ENCODE measurements around the gene HRC. TPM values are rescaled to one million over a fixed set of nuclear protein-coding genes. Genes with fewer than 3 reads are reported as not detected.

The HRC gene
- total RNA-seq, 1 experiment from 2014 or later, result not detected

- in situ Hi-C loops (cut with HindIII; ENCODE audit: low pct_unique_long_range_greater_than_20kb, low sequenced_read_pairs), result no loop called here
- DNase-seq (ENCODE audit: low read depth), result no peak
Measured at GRCh38 chr19:49104229-49104864, 50.8 kb downstream of the HRC start.

- no peak for DNase-seq (ENCODE audit: low read depth)
- in situ Hi-C loops (cut with HindIII; ENCODE audit: low pct_unique_long_range_greater_than_20kb, low sequenced_read_pairs), result no loop called here
Measured at GRCh38 chr19:49103331-49104085, 51.7 kb downstream of the HRC start.

GRCh38 chr19:49102303-49102702, 52.9 kb downstream of the HRC start:
- DNase-seq (ENCODE audit: low read depth), result no peak
- in situ Hi-C loops (cut with HindIII; ENCODE audit: low pct_unique_long_range_greater_than_20kb, low sequenced_read_pairs), result no loop called here

Other genes starting within 250 kb of the HRC start
- 1.6 and 4.4 TPM in 2 replicates for gene DHDH, start 221.7 kb downstream of the HRC start, total RNA-seq (2014; rRNA removed; shearing (Covaris generic); ENCODE audit: low replicate concordance)
- 188 and 220 TPM in 2 replicates for gene BAX, start 200.5 kb downstream of the HRC start, total RNA-seq (2014; rRNA removed; shearing (Covaris generic); ENCODE audit: low replicate concordance)
- gene FTL, start 190.1 kb downstream of the HRC start, total RNA-seq (2014; rRNA removed; shearing (Covaris generic); ENCODE audit: low replicate concordance), result 13,494 and 14,762 TPM in 2 replicates
- 31.3 and 32.3 TPM in 2 replicates for gene GYS1, start 162.1 kb downstream of the HRC start, total RNA-seq (2014; rRNA removed; shearing (Covaris generic); ENCODE audit: low replicate concordance)
- gene RUVBL2, start 161.5 kb downstream of the HRC start, total RNA-seq (2014; rRNA removed; shearing (Covaris generic); ENCODE audit: low replicate concordance), result 493 and 608 TPM in 2 replicates
- gene LHB, start 138.3 kb downstream of the HRC start, total RNA-seq (2014; rRNA removed; shearing (Covaris generic); ENCODE audit: low replicate concordance), result not detected in 2 replicates
- not detected in 2 replicates for gene CGB3, start 131.1 kb downstream of the HRC start, total RNA-seq (2014; rRNA removed; shearing (Covaris generic); ENCODE audit: low replicate concordance)
- 3.7 TPM in 1 of 2 replicates, not detected in the other for gene CGB2, start 123.5 kb downstream of the HRC start, total RNA-seq (2014; rRNA removed; shearing (Covaris generic); ENCODE audit: low replicate concordance)
- gene CGB1, start 118.5 kb downstream of the HRC start, total RNA-seq (2014; rRNA removed; shearing (Covaris generic); ENCODE audit: low replicate concordance), result not detected in 2 replicates
- gene CGB5, start 111.5 kb downstream of the HRC start, total RNA-seq (2014; rRNA removed; shearing (Covaris generic); ENCODE audit: low replicate concordance), result not detected in 2 replicates
- 1.7 TPM in 1 of 2 replicates, not detected in the other for gene CGB8, start 106.3 kb downstream of the HRC start, total RNA-seq (2014; rRNA removed; shearing (Covaris generic); ENCODE audit: low replicate concordance)
- gene CGB7, start 97.6 kb downstream of the HRC start, total RNA-seq (2014; rRNA removed; shearing (Covaris generic); ENCODE audit: low replicate concordance), result 1.7 and 4.1 TPM in 2 replicates
- gene NTF4, start 90.6 kb downstream of the HRC start, total RNA-seq (2014; rRNA removed; shearing (Covaris generic); ENCODE audit: low replicate concordance), result 4.0 TPM in 1 of 2 replicates, not detected in the other
- gene KCNA7, start 82.7 kb downstream of the HRC start, total RNA-seq (2014; rRNA removed; shearing (Covaris generic); ENCODE audit: low replicate concordance), result not detected in 2 replicates
- 137 and 175 TPM in 2 replicates for gene SNRNP70, start 69.9 kb downstream of the HRC start, total RNA-seq (2014; rRNA removed; shearing (Covaris generic); ENCODE audit: low replicate concordance)
- 6.1 and 9.7 TPM in 2 replicates for gene LIN7B, start 41.0 kb downstream of the HRC start, total RNA-seq (2014; rRNA removed; shearing (Covaris generic); ENCODE audit: low replicate concordance)
- gene C19orf73, start 36.3 kb downstream of the HRC start, total RNA-seq (2014; rRNA removed; shearing (Covaris generic); ENCODE audit: low replicate concordance), result 0.71 TPM in 1 of 2 replicates, not detected in the other
- gene PPFIA3, start 35.9 kb downstream of the HRC start, total RNA-seq (2014; rRNA removed; shearing (Covaris generic); ENCODE audit: low replicate concordance), result 26.8 and 39.1 TPM in 2 replicates
- gene TRPM4, start 2.4 kb upstream of the HRC start, total RNA-seq (2014; rRNA removed; shearing (Covaris generic); ENCODE audit: low replicate concordance), result 13.9 and 18.2 TPM in 2 replicates
- 0.90 and 1.6 TPM in 2 replicates for gene SLC6A16, start 169.8 kb upstream of the HRC start, total RNA-seq (2014; rRNA removed; shearing (Covaris generic); ENCODE audit: low replicate concordance)
- not detected in 2 replicates for gene CD37, start 180.0 kb upstream of the HRC start, total RNA-seq (2014; rRNA removed; shearing (Covaris generic); ENCODE audit: low replicate concordance)
- 36.8 and 42.4 TPM in 2 replicates for gene TEAD2, start 207.0 kb upstream of the HRC start, total RNA-seq (2014; rRNA removed; shearing (Covaris generic); ENCODE audit: low replicate concordance)
- 0.30 TPM in 1 of 2 replicates, not detected in the other for gene DKKL1, start 208.5 kb upstream of the HRC start, total RNA-seq (2014; rRNA removed; shearing (Covaris generic); ENCODE audit: low replicate concordance)
- 0.30 TPM in 1 of 2 replicates, not detected in the other for gene KASH5, start 232.9 kb upstream of the HRC start, total RNA-seq (2014; rRNA removed; shearing (Covaris generic); ENCODE audit: low replicate concordance)